PC-9 (cell line): ENCODE measurements around the gene TMEM238L. TPM values are rescaled to one million over a fixed set of nuclear protein-coding genes. Genes with fewer than 3 reads are reported as not detected.

Source experiments
- BruUV-seq: library from RNA; stranded (reverse); fragments of 400-500 nt; replicated peaks from 2 replicates; lab custom pipeline; 2021; lab: Mats Ljungman, UMichigan
- CTCF ChIA-PET: fragments of 300-600 bp; sonication (Branson Sonifier 250); formaldehyde crosslinking; loops from one replicate; lab custom pipeline; 2022; ENCODE audit warnings: antibody characterized with exemption; lab: Charles Lee
- POLR2A ChIA-PET: fragments of 300-600 bp; sonication (Branson Sonifier 250); formaldehyde crosslinking; loops from one replicate; lab custom pipeline; 2022; ENCODE audit warnings: antibody characterized with exemption; ENCODE audit not compliant: unreplicated experiment; lab: Charles Lee
- DNase-seq, 2 experiments: peaks; one replicate each; pipeline versions ENCODE4 v3.0.0 to v3.0.0-alpha.2; 2015 to 2022; ENCODE audit warnings: mixed read lengths in 1 of 2
- H2AFZ ChIP-seq: fragments of 200-600 bp; sonication (generic); 2 replicates; pipeline ENCODE4 v1.8.1; 2017; ENCODE audit warnings: antibody characterized with exemption
- H3F3A ChIP-seq: fragments of 200-600 bp; sonication (generic); 2 replicates; pipeline ENCODE4 v1.8.1; 2017; ENCODE audit warnings: antibody characterized with exemption, mild to moderate bottlenecking, low read depth; ENCODE audit not compliant: insufficient read depth
- H3K27ac ChIP-seq: fragments of 200-600 bp; sonication (generic); 2 replicates; pipeline ENCODE4 v1.6.1; 2016; ENCODE audit warnings: mixed run types
- H3K27me3 ChIP-seq: fragments of 200-600 bp; sonication (generic); 2 replicates; pipeline ENCODE4 v1.6.1; 2016; ENCODE audit warnings: low read depth, mixed run types; ENCODE audit not compliant: insufficient read depth
- H3K36me3 ChIP-seq: fragments of 200-600 bp; sonication (generic); 2 replicates; pipeline ENCODE4 v1.6.1; 2016; ENCODE audit warnings: low read depth, mixed run types
- H3K4me1 ChIP-seq: fragments of 200-600 bp; sonication (generic); replicated peaks from 2 replicates; pipeline ENCODE4 v1.6.1; 2016; ENCODE audit warnings: mixed run types; ENCODE audit not compliant: insufficient read depth
- H3K4me2 ChIP-seq: fragments of 200-600 bp; sonication (generic); 2 replicates; pipeline ENCODE4 v1.6.1; 2017; ENCODE audit warnings: mixed run types
- H3K4me3 ChIP-seq: fragments of 200-600 bp; sonication (generic); 2 replicates; pipeline ENCODE4 v1.6.1; 2016; ENCODE audit warnings: mixed run types
- H3K79me2 ChIP-seq: fragments of 200-600 bp; sonication (generic); 2 replicates; pipeline ENCODE4 v1.6.1; 2017; ENCODE audit warnings: low read depth, mixed run types
- H3K9me2 ChIP-seq: fragments of 200-600 bp; sonication (generic); 2 replicates; pipeline ENCODE4 v1.8.1; 2017; ENCODE audit warnings: mild to moderate bottlenecking; ENCODE audit not compliant: insufficient read depth
- H3K9me3 ChIP-seq: fragments of 200-600 bp; sonication (generic); 2 replicates; pipeline ENCODE4 v1.8.1; 2016; ENCODE audit warnings: low read depth; ENCODE audit not compliant: insufficient read depth
- H4K20me1 ChIP-seq: fragments of 200-600 bp; sonication (generic); 2 replicates; pipeline ENCODE4 v1.8.1; 2017; ENCODE audit not compliant: insufficient read depth
- EZH2 ChIP-seq: fragments of 200-600 bp; sonication (generic); IDR thresholded peaks from 2 replicates; pipeline ENCODE4 v1.8.0; 2017; ENCODE audit warnings: antibody characterized with exemption, low read depth
- intact Hi-C: fragments of 100-400 bp; cut with micrococcal nuclease; formaldehyde crosslinking; loops from one replicate; pipeline ENCODE4 v1.10.0; 2022; ENCODE audit not compliant: unreplicated experiment
- total RNA-seq: library from RNA; stranded (reverse); gene quantifications from 2 replicates; pipeline ENCODE4 v1.2.3, GENCODE V29; 2021
- TF ChIP-seq, protein P1 (sequence below): fragments of 200-600 bp; sonication (generic); conservative IDR thresholded peaks from 2 replicates; pipeline ENCODE4 v1.6.1; 2017; ENCODE audit warnings: mixed run types, antibody characterized with exemption, mild to moderate bottlenecking, moderate library complexity

TMEM238L gene
- total RNA-seq, 1 experiment from 2014 or later, result not detected

DNA sequence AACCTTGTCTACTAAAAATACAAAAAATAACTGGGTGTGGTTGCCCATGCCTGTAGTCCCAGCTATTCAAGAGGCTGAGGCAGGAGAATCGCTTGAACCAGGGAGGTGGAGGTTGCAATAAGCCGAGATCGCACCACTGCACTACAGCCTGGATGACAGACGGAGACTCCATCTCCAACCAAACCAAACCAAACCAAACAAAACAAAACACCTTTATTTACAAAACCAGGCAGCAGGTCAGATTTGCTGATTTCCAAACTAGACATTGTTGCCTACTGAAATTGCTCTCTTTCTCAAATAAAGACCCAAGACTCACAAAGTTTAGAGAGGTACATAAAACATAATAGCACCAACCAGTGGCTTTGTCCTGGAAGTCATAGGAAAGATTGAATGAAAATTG lies 5.7 kb upstream of the TMEM238L start:
- Histone ChIP-seq H3F3A (no peaks in the 10 kb centered on the region), H3K27me3 (peaks cover 9% of the 10 kb centered on the region; the same call in 1 of the 2 replicates), H2AFZ (no peak overlapping the region), H3K4me2 (no peak overlapping the region), H4K20me1 (no peaks in the 10 kb centered on the region), H3K4me3 (no peak overlapping the region), H3K36me3 (no peaks in the 10 kb centered on the region), H3K4me1 (no peaks in the 10 kb centered on the region), H3K9me3 (no peaks in the 10 kb centered on the region), H3K9me2 (no peaks in the 10 kb centered on the region), H3K79me2 (no peaks in the 10 kb centered on the region), H3K27ac (no peak overlapping the region)
- BruUV-seq, result no TSS peak
- ChIA-PET CTCF (no interaction called here), POLR2A (no interaction called here)
- intact Hi-C loops, result no loop called here
- no peak for DNase-seq
- no peak for TF ChIP-seq EZH2
- TF ChIP-seq, protein P1, sequence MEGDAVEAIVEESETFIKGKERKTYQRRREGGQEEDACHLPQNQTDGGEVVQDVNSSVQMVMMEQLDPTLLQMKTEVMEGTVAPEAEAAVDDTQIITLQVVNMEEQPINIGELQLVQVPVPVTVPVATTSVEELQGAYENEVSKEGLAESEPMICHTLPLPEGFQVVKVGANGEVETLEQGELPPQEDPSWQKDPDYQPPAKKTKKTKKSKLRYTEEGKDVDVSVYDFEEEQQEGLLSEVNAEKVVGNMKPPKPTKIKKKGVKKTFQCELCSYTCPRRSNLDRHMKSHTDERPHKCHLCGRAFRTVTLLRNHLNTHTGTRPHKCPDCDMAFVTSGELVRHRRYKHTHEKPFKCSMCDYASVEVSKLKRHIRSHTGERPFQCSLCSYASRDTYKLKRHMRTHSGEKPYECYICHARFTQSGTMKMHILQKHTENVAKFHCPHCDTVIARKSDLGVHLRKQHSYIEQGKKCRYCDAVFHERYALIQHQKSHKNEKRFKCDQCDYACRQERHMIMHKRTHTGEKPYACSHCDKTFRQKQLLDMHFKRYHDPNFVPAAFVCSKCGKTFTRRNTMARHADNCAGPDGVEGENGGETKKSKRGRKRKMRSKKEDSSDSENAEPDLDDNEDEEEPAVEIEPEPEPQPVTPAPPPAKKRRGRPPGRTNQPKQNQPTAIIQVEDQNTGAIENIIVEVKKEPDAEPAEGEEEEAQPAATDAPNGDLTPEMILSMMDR, result no peak

DNA sequence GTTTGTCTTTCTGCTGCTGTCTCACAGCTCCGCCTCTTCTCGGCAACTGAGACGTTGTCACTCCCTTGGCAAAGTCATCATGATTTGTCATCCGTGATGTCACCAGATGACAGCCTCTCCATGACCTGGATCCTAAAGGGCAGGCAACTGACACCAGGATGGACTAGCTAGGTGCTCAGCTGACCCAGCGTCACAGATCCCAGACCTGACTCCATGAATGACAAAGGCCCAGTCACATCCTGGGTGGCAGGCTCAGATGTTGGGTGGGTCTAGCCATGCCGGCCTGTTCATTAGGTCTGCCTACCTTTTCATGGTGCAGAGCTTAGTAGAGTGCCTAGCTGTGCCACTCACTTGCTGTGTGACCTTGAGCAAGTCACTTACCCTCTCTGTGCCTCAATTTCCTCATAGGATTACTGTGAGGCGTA lies 3.8 kb upstream of the TMEM238L start:
- CTCF ChIA-PET, result no interaction called here
- Histone ChIP-seq H3K27ac (no peak overlapping the region), H3K79me2 (no peaks in the 10 kb centered on the region), H2AFZ (no peak overlapping the region), H3K4me2 (no peak overlapping the region), H3K36me3 (no peaks in the 10 kb centered on the region), H3F3A (no peaks in the 10 kb centered on the region), H4K20me1 (no peaks in the 10 kb centered on the region), H3K4me1 (no peaks in the 10 kb centered on the region), H3K9me2 (no peaks in the 10 kb centered on the region), H3K27me3 (peaks cover 9% of the 10 kb centered on the region; the same call in 1 of the 2 replicates), H3K9me3 (no peaks in the 10 kb centered on the region), H3K4me3 (no peak overlapping the region)
- intact Hi-C loops, result no loop called here
- no peak for DNase-seq
- POLR2A ChIA-PET, result no interaction called here
- TF ChIP-seq EZH2, result no peak
- TF ChIP-seq, protein P1, result no peak
- BruUV-seq, result no TSS peak

DNA sequence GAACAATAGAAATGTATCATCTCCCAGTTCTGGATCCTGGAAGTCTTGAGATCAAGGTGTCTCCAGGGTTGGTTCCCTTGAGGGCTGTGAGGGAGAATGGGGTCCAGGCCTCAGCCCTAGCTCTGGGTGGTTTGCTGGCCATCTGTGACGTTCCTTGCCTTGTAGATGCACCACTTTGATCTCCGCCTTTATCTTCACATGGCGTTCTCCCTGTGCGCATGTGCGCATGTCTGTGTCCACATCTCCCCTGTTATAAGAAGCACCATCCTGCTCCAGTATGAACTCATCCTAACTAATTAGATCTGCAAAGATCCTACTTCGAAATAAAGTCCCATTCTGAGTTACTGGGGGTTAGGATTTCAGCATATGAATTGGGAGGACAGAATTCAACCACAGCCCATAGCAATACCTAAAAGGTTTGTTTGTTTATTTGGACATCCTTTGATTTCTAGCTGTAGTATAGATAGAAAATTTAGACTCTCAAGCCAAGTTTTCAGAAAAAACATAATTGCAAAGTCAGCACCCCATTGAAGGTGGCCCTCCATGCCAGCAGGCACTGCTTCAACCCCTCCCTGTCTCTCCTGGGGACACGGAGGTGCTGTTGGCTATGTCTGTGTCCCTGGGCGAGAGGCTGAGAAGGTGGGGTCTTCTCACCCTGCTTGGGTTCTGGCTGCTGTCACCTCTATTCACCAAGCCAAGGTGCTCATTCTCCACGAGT lies 2.8 kb upstream of the TMEM238L start:
- POLR2A ChIA-PET, result no interaction called here
- H3K27me3 ChIP-seq, result peaks cover 9% of the 10 kb centered on the region; the same call in 1 of the 2 replicates
- H3K27ac ChIP-seq, result no peak overlapping the region
- H4K20me1 ChIP-seq, result no peaks in the 10 kb centered on the region
- H3K4me1 ChIP-seq, result no peaks in the 10 kb centered on the region
- TF ChIP-seq EZH2, result no peak
- TF ChIP-seq, protein P1, result no peak
- no peaks in the 10 kb centered on the region for H3K79me2 ChIP-seq
- BruUV-seq, result no TSS peak
- CTCF ChIA-PET, result no interaction called here
- no peaks in the 10 kb centered on the region for H3F3A ChIP-seq
- intact Hi-C loops, result no loop called here
- H2AFZ ChIP-seq, result no peak overlapping the region
- H3K4me3 ChIP-seq, result no peak overlapping the region
- no peak for DNase-seq
- H3K9me3 ChIP-seq, result no peaks in the 10 kb centered on the region
- H3K9me2 ChIP-seq, result no peaks in the 10 kb centered on the region
- no peaks in the 10 kb centered on the region for H3K36me3 ChIP-seq
- no peak overlapping the region for H3K4me2 ChIP-seq
